Neutrophil (primary cell): ENCODE measurements around the gene SPIN4.
"Not testable (repeated sequence)": the region's sequence is repeated elsewhere in the genome, so short reads cannot be mapped to it uniquely, and the experiment has no call there.

Experiments
- H3K27ac ChIP-seq: fragments of 200-600 bp; sonication (generic); 2 replicates; pipeline ENCODE4 v1.5.1; 2016; ENCODE audit warnings: mild to moderate bottlenecking, moderate library complexity
- H3K27me3 ChIP-seq: fragments of 200-600 bp; sonication (generic); 2 replicates; pipeline ENCODE4 v1.6.0; 2016; ENCODE audit warnings: mild to moderate bottlenecking
- H3K36me3 ChIP-seq: fragments of 200-600 bp; sonication (generic); 2 replicates; pipeline ENCODE4 v1.5.1; 2017
- H3K4me1 ChIP-seq, 2 experiments: fragments of 200-600 bp in 1 of 2; sonication (generic) in 1 of 2; 1 replicate in 1 of 2; 2 replicates in 1 of 2; pipeline versions ENCODE4 v1.5.1 to v1.6.1; 2013 to 2016; ENCODE audit warnings: low read depth in 1 of 2, low read length in 1 of 2, mild to moderate bottlenecking in 1 of 2, moderate library complexity in 1 of 2; ENCODE audit not compliant: control insufficient read depth in 1 of 2, insufficient read depth in 1 of 2
- H3K4me3 ChIP-seq, 2 experiments: fragments of 200-600 bp in 1 of 2; sonication (generic) in 1 of 2; 1 replicate in 1 of 2; 2 replicates in 1 of 2; pipeline ENCODE4 v1.5.1; 2013 to 2016; ENCODE audit warnings: low read depth in 1 of 2, low read length in 1 of 2, mild to moderate bottlenecking in 1 of 2, moderate library complexity in 1 of 2
- H3K9me3 ChIP-seq: fragments of 200-600 bp; sonication (generic); 2 replicates; pipeline ENCODE4 v1.5.1; 2016
- TF ChIP-seq, protein P1 (sequence below): fragments of 200-600 bp; sonication (generic); IDR thresholded peaks from 2 replicates; pipeline ENCODE4 v1.5.1; 2016; ENCODE audit warnings: antibody characterized with exemption

Gene SPIN4

DNA sequence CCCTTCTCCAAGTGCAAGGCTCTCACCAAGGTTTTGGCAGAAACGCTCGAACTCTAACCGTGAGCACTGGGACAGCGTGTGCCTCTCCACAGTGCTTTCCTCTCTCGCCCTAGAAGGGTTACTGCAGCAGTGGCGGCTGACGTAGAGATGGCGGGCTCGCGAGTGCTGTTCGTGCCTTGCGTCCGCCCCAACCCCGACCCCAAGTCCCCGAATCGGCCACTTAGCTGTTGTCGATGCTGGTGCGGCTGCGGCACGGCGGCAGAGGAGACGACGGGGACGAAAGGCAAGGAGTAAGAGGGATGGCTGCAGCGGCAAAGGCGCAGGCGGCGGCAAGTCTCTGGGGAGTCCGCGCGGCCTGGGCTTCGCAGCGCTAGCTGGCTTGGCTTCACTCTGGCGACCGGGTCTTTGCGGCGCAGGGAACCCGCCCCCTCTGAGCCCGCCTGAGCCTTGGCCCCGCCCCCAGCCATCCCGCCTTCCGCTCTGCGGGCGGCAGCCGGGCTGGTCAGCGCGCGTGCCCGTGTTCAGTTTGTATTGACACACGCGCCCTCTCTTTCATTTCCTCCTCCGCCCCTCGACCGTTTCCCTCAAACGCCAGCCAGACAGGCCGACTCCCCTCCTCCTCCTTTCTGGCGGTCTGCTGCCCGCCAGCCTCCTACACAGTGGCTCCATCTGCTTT is at the start of gene SPIN4:
SPIN4 (minus strand) TSS at position 392 of the 676 bp plus-strand sequence. CDS start 513 bp downstream, outside the sequence.
- Histone ChIP-seq H3K36me3 (no peaks in the 10 kb centered on the region), H3K27ac (peak within 1 kb of the TSS; percentile 25), H3K4me1 (peaks cover 13 to 15% of the 10 kb centered on the region in 2 experiments), H3K9me3 (no peaks in the 10 kb centered on the region), H3K4me3 (peak within 1 kb of the TSS; percentile 57 to 59), H3K27me3 (no peaks in the 10 kb centered on the region)
- TF ChIP-seq, protein P1, sequence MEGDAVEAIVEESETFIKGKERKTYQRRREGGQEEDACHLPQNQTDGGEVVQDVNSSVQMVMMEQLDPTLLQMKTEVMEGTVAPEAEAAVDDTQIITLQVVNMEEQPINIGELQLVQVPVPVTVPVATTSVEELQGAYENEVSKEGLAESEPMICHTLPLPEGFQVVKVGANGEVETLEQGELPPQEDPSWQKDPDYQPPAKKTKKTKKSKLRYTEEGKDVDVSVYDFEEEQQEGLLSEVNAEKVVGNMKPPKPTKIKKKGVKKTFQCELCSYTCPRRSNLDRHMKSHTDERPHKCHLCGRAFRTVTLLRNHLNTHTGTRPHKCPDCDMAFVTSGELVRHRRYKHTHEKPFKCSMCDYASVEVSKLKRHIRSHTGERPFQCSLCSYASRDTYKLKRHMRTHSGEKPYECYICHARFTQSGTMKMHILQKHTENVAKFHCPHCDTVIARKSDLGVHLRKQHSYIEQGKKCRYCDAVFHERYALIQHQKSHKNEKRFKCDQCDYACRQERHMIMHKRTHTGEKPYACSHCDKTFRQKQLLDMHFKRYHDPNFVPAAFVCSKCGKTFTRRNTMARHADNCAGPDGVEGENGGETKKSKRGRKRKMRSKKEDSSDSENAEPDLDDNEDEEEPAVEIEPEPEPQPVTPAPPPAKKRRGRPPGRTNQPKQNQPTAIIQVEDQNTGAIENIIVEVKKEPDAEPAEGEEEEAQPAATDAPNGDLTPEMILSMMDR: no peak

DNA sequence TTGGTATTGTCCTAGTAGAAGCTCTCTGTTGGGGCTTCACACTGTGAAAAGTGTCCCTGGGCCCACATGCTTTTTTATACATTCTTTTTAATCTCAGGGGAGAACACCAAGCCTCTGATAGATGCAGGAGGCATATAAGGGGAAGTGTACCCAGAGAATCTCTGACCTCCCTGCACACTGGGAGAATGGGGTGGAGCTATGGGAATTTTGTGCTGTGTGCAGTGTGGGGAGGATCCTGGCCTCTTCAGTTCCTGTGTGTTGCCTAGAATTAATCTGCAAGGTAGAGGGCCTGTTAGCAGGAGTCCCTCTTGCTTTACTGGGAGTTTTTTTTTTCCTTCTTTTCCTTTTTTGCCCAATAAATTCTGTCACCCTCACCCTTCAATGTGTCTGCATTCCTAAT is 49.2 kb upstream of the SPIN4 start:
- TF ChIP-seq, protein P1: no peak
- Histone ChIP-seq H3K36me3 (no peaks in the 10 kb centered on the region), H3K27me3 (no peaks in the 10 kb centered on the region), H3K4me1 (no peaks in the 10 kb centered on the region), H3K27ac (no peak overlapping the region), H3K9me3 (no peaks in the 10 kb centered on the region), H3K4me3 (no peak overlapping the region)

DNA sequence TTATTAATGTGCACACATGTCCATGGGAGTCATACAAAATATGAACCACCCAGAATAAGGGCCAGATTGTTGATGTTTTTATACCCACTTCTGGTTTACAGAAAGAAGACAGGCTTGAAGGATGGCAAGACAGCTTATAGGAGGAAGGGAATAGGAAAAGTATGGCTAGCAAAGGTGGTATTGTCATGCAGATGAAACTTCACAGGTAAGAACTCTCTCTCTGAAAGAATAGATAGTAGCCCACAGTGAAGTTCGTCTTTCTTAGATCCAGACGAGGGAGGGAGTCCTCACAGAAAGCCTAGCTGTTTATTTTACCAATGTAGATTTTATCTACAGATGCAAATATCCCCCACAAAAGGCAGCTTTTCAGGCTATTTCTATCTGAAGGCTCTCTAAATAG is 43.7 kb upstream of the SPIN4 start:
- no peaks in the 10 kb centered on the region for H3K9me3 ChIP-seq
- no peak overlapping the region for H3K27ac ChIP-seq
- H3K36me3 ChIP-seq: no peaks in the 10 kb centered on the region
- H3K4me1 ChIP-seq: no peaks in the 10 kb centered on the region
- TF ChIP-seq, protein P1: no peak
- no peak overlapping the region for H3K4me3 ChIP-seq
- no peaks in the 10 kb centered on the region for H3K27me3 ChIP-seq

DNA sequence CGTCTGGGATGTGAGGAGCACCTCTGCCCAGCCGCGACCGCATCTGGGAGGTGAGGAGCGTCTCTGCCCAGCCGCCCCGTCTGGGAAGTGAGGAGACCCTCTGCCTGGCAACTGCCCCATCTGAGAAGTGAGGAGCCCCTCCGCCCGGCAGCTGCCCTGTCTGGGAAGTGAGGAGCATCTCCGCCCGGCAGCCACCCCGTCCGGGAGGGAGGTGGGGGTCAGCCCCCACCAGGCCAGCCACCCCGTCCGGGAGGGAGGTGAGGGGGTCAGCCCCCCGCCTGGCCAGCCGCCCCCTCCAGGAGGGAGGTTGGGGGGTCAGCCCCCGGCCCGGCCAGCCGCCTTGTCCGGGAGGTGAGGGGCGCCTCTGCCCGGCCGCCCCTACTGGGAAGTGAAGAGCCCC is 42.0 kb upstream of the SPIN4 start:
- H3K9me3 ChIP-seq, H3K4me1 ChIP-seq, H3K27me3 ChIP-seq, H3K4me3 ChIP-seq, H3K36me3 ChIP-seq, H3K27ac ChIP-seq: not testable (repeated sequence)

DNA sequence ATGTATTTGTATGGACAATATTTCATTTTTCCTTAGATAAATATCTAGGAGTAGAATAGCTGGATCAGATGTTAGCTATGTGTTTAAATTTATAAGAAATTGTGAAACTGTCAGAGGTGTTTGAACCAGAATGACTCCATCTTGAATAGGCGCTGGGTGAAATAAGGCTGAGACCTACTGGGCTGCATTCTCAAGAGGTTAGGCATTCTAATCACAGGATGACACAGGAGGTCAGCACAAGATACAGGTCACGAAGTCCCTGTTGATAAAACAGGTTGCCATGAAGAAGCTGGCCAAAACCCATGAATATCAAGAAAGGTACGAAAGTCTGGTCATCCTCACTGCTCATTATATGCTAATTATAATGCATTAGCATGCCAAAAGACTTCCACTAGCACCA is 36.3 kb upstream of the SPIN4 start:
- no peaks in the 10 kb centered on the region for H3K4me1 ChIP-seq
- H3K36me3 ChIP-seq: no peaks in the 10 kb centered on the region
- H3K27ac ChIP-seq: no peak overlapping the region
- H3K27me3 ChIP-seq: no peaks in the 10 kb centered on the region
- TF ChIP-seq, protein P1: no peak
- no peaks in the 10 kb centered on the region for H3K9me3 ChIP-seq
- H3K4me3 ChIP-seq: no peak overlapping the region

DNA sequence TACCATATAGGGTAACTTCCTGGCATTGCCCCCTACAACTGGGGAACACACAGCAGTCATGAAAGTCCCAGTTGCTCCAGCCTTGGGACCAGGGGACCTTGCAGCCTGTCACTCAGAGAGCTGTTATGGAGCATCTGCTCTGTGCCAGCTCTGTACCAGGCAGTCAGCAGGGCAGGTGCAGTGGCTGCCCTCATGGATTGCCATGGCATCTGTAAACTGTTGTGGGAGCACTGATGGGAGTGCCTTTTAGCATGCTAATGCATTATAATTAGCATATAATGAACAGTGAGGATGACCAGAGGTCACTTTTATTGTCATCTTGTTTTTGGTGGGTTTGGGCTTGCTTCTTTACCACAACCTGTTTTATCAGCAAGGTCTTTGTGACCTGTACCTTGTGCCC is 33.1 kb upstream of the SPIN4 start:
- not testable (repeated sequence) for H3K36me3 ChIP-seq, H3K4me3 ChIP-seq

DNA sequence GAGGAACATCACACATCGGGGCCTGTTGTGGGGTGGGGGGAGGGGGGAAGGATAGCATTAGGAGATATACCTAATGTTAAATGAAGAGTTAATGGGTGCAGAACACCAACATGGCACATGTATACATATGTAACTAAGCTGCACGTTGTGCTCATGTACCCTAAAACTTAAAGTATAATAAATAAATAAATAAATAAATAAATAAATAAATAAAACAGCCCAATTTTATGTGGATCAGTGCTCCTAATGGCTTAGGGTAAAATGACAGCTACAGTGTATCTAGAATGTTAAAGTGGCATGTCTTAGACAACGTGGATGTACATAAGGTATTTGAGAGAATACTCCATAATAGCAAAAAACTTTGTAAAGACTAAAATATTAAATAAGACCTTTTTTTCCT is 21.9 kb upstream of the SPIN4 start:
- not testable (repeated sequence) for H3K27ac ChIP-seq, H3K27me3 ChIP-seq, H3K4me3 ChIP-seq, H3K36me3 ChIP-seq, H3K9me3 ChIP-seq, H3K4me1 ChIP-seq

More for the DNA sequence above, 33.1 kb upstream of the SPIN4 start:
- not testable (repeated sequence) for H3K9me3 ChIP-seq, H3K27me3 ChIP-seq, H3K27ac ChIP-seq, H3K4me1 ChIP-seq

DNA sequence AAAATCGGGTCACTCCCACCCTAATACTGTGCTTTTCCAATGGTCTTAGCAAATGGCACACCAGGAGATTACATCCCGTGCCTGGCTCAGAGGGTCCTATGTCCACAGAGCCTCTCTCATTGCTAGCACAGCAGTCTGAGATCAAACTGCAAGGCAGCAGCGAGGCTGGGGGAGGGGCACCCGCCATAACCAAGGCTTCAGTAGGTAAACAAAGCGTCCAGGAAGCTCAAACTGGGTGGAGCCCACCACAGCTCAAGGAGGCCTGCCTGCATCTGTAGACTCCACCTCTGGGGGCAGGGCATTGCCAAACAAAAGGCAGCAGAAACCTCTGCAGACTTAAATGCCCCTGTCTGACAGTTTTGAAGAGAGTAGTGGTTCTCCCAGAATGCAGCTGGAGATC is 16.6 kb upstream of the SPIN4 start:
- not testable (repeated sequence) for H3K4me3 ChIP-seq, H3K4me1 ChIP-seq, H3K36me3 ChIP-seq, H3K27me3 ChIP-seq, H3K9me3 ChIP-seq, H3K27ac ChIP-seq
